IPS DF 6.9 (cell line): ENCODE results near the gene KAT2B.

Experiments used
- DNase-seq: peaks from one replicate; pipeline ENCODE4 v3.0.0-alpha.2; 2013; ENCODE audit warnings: low read depth, low spot score
- H3K27ac ChIP-seq: one replicate; pipeline ENCODE4 v1.5.1; 2013; ENCODE audit warnings: low read length, control low read depth
- H3K27me3 ChIP-seq: 2 replicates; pipeline ENCODE4 v1.6.1; 2013; ENCODE audit warnings: mild to moderate bottlenecking, low read length; ENCODE audit not compliant: control insufficient read depth, insufficient read depth
- H3K36me3 ChIP-seq: 2 replicates; pipeline ENCODE4 v1.6.1; 2013; ENCODE audit warnings: low read length; ENCODE audit not compliant: control insufficient read depth, insufficient read depth
- H3K4me1 ChIP-seq: 2 replicates; pipeline ENCODE4 v1.6.1; 2013; ENCODE audit warnings: low read length; ENCODE audit not compliant: control insufficient read depth, insufficient read depth
- H3K4me3 ChIP-seq: 2 replicates; pipeline ENCODE4 v1.5.1; 2013; ENCODE audit warnings: mild to moderate bottlenecking, low read length
- H3K9me3 ChIP-seq: 2 replicates; pipeline ENCODE4 v1.6.1; 2013; ENCODE audit warnings: low read length, inconsistent platforms; ENCODE audit not compliant: control insufficient read depth, insufficient read depth
- WGBS: extraction: QIAGEN DNeasy Blood & Tissue Kit; methylation state at CpG from one replicate; pipeline ENCODE4 v1.1.7; 2013; ENCODE audit warnings: mixed read lengths, missing lambda C conversion rate; ENCODE audit not compliant: insufficient read length, insufficient coverage; 5-methylcytosine and 5-hydroxymethylcytosine counted together

Gene KAT2B

GRCh38 chr3:20096135-20096685, 56.0 kb downstream of the KAT2B start:
- no peaks in the 10 kb centered on the region for H3K36me3 ChIP-seq
- no peaks in the 10 kb centered on the region for H3K4me1 ChIP-seq
- no peaks in the 10 kb centered on the region for H3K9me3 ChIP-seq
- no peak overlapping the region for H3K4me3 ChIP-seq
- H3K27me3 ChIP-seq: no peaks in the 10 kb centered on the region
- no peak overlapping the region for H3K27ac ChIP-seq
- DNase-seq: no peak
- no CpG with 5 or more reads among the region's 3 CpGs for WGBS

GRCh38 chr3:20097015-20097414, 56.8 kb downstream of the KAT2B start:
- no CpG with 5 or more reads among the region's 1 CpG for WGBS
- H3K36me3 ChIP-seq: no peaks in the 10 kb centered on the region
- no peak for DNase-seq
- no peaks in the 10 kb centered on the region for H3K27me3 ChIP-seq
- H3K9me3 ChIP-seq: no peaks in the 10 kb centered on the region
- no peaks in the 10 kb centered on the region for H3K4me1 ChIP-seq
- H3K4me3 ChIP-seq: no peak overlapping the region
- H3K27ac ChIP-seq: no peak overlapping the region

GRCh38 chr3:20099060-20099459, 58.8 kb downstream of the KAT2B start:
- Histone ChIP-seq H3K9me3 (no peaks in the 10 kb centered on the region), H3K36me3 (no peaks in the 10 kb centered on the region)
- no CpG with 5 or more reads among the region's 6 CpGs for WGBS

GRCh38 chr3:20100151-20100550, 59.9 kb downstream of the KAT2B start:
- Histone ChIP-seq H3K4me1 (no peaks in the 10 kb centered on the region), H3K9me3 (no peaks in the 10 kb centered on the region), H3K27me3 (no peaks in the 10 kb centered on the region), H3K27ac (no peak overlapping the region), H3K4me3 (no peak overlapping the region), H3K36me3 (no peaks in the 10 kb centered on the region)
- WGBS: no CpG with 5 or more reads among the region's 1 CpG
- no peak for DNase-seq

More at GRCh38 chr3:20099060-20099459, 58.8 kb downstream of the KAT2B start:
- Histone ChIP-seq H3K27me3 (no peaks in the 10 kb centered on the region), H3K4me1 (no peaks in the 10 kb centered on the region), H3K4me3 (no peak overlapping the region), H3K27ac (no peak overlapping the region)
- DNase-seq: no peak

GRCh38 chr3:20101041-20101440, 60.8 kb downstream of the KAT2B start:
- no CpG with 5 or more reads among the region's 5 CpGs for WGBS
- Histone ChIP-seq H3K4me1 (no peaks in the 10 kb centered on the region), H3K27me3 (no peaks in the 10 kb centered on the region), H3K9me3 (no peaks in the 10 kb centered on the region), H3K36me3 (no peaks in the 10 kb centered on the region), H3K27ac (no peak overlapping the region), H3K4me3 (no peak overlapping the region)
- DNase-seq: no peak

GRCh38 chr3:20103731-20104130, 63.5 kb downstream of the KAT2B start:
- H3K4me3 ChIP-seq: no peak overlapping the region
- no peaks in the 10 kb centered on the region for H3K9me3 ChIP-seq
- H3K4me1 ChIP-seq: no peaks in the 10 kb centered on the region
- WGBS: 100% methylated on average over 1 of the region's 1 CpG
- no peak for DNase-seq
- no peaks in the 10 kb centered on the region for H3K27me3 ChIP-seq
- H3K27ac ChIP-seq: no peak overlapping the region
- H3K36me3 ChIP-seq: no peaks in the 10 kb centered on the region

GRCh38 chr3:20104167-20104661, 64.0 kb downstream of the KAT2B start:
- Histone ChIP-seq H3K36me3 (no peaks in the 10 kb centered on the region), H3K4me3 (no peak overlapping the region), H3K9me3 (no peaks in the 10 kb centered on the region), H3K27ac (no peak overlapping the region), H3K27me3 (no peaks in the 10 kb centered on the region), H3K4me1 (no peaks in the 10 kb centered on the region)
- DNase-seq: no peak
- no CpG with 5 or more reads among the region's 5 CpGs for WGBS

- Histone ChIP-seq H3K36me3 (no peaks in the 10 kb centered on the region), H3K4me1 (no peaks in the 10 kb centered on the region), H3K27me3 (no peaks in the 10 kb centered on the region), H3K4me3 (no peak overlapping the region), H3K9me3 (no peaks in the 10 kb centered on the region), H3K27ac (no peak overlapping the region)
- DNase-seq: no peak
- WGBS: no CpG with 5 or more reads among the region's 7 CpGs
Observed at GRCh38 chr3:20105513-20106280, 65.5 kb downstream of the KAT2B start.

GRCh38 chr3:20107722-20108121, 67.5 kb downstream of the KAT2B start:
- H3K27ac ChIP-seq: no peak overlapping the region
- no peak overlapping the region for H3K4me3 ChIP-seq
- no CpG with 5 or more reads among the region's 5 CpGs for WGBS
- H3K4me1 ChIP-seq: no peaks in the 10 kb centered on the region
- H3K36me3 ChIP-seq: no peaks in the 10 kb centered on the region
- DNase-seq: no peak
- H3K9me3 ChIP-seq: no peaks in the 10 kb centered on the region
- H3K27me3 ChIP-seq: no peaks in the 10 kb centered on the region

- H3K4me1 ChIP-seq: no peaks in the 10 kb centered on the region
- no peak overlapping the region for H3K4me3 ChIP-seq
- H3K9me3 ChIP-seq: no peaks in the 10 kb centered on the region
- WGBS: no CpG with 5 or more reads among the region's 2 CpGs
- H3K27ac ChIP-seq: no peak overlapping the region
- no peak for DNase-seq
- no peaks in the 10 kb centered on the region for H3K36me3 ChIP-seq
- H3K27me3 ChIP-seq: no peaks in the 10 kb centered on the region
Observed at GRCh38 chr3:20108869-20109268, 68.6 kb downstream of the KAT2B start.

- H3K36me3 ChIP-seq: no peaks in the 10 kb centered on the region
- no peak overlapping the region for H3K4me3 ChIP-seq
- no CpG with 5 or more reads among the region's 5 CpGs for WGBS
- no peaks in the 10 kb centered on the region for H3K4me1 ChIP-seq
- no peaks in the 10 kb centered on the region for H3K27me3 ChIP-seq
- H3K9me3 ChIP-seq: no peaks in the 10 kb centered on the region
- DNase-seq: no peak
- no peak overlapping the region for H3K27ac ChIP-seq
Observed at GRCh38 chr3:20110826-20111225, 70.6 kb downstream of the KAT2B start.
